ENCODE results near the gene OCIAD2.
"Not testable (repeated sequence)": the region's sequence is repeated elsewhere in the genome, so short reads cannot be mapped to it uniquely, and the experiment has no call there.

Gene OCIAD2, protein sequence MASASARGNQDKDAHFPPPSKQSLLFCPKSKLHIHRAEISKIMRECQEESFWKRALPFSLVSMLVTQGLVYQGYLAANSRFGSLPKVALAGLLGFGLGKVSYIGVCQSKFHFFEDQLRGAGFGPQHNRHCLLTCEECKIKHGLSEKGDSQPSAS

DNA sequence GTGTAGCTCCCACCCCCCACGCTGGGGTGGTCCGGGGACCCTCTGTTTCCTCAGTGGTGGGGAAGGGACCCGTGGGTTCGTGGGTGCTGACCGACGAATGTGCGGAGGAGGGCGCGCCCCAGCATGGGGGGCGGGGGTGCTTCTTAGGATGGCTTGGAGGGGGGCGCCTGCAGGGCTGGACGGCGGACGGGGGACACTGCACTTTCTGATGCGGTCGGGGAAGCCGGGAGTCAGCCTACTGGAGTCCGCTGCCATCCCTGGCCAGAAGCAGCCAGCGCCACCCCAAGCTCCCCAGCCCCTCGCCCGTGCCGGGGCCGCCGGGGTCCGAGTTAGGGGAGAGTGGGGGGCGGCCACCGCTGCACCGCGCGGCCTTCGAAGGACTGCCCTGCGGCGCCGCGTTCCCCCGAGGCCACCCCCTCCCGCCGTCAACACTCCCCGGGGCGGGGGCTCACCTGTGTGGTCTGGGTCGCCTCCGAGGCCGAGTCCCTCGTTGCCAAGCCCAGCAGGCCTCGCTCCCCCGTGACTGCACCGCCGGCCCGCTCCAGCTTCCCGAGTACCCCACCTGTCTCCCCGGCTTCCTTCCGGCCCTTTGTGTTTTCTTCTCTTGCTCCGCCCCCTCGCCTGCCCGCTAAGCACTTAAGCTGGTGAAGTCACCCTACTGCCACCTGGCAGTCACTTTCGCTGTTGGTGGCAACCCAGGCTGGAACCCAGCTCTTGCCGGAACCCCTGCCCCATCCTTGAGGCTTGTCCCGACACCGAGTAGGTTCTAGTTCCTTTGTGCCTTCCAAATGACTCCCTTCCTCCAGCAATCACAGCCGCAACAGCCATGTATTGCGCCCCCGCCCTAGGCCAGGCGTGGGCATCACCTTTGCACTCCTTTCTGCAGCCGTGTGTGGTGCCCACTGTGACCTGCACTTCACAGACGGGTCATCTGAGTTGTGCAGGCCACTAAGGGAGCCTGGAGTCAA lies at the start of gene OCIAD2:
Gene OCIAD2 (minus strand): TSS at position 569 of the 968 bp plus-strand sequence. CDS start 2,225 bp downstream, outside the sequence.
- DNase-seq: peak; percentile 77

DNA sequence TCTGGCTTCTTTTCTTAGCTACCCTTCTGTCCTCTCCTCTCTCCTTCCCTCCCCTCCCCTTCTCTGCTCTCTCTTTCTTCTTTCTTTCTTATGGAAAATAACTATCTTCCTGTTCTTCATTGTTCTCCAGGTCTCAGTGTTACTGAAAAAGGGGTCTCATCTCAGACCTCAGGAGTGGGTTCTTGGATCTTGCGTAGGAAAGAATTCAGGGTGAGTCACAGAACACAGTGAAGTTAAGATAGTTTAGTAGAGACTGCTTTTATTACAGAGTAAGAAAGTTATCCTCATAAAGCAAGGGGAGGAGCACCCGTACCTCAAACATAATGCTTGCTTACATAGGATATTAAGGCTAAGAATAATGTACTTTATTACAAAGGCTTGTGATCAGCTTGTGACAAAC lies 47.7 kb upstream of the OCIAD2 start:
- DNase-seq: no peak

DNA sequence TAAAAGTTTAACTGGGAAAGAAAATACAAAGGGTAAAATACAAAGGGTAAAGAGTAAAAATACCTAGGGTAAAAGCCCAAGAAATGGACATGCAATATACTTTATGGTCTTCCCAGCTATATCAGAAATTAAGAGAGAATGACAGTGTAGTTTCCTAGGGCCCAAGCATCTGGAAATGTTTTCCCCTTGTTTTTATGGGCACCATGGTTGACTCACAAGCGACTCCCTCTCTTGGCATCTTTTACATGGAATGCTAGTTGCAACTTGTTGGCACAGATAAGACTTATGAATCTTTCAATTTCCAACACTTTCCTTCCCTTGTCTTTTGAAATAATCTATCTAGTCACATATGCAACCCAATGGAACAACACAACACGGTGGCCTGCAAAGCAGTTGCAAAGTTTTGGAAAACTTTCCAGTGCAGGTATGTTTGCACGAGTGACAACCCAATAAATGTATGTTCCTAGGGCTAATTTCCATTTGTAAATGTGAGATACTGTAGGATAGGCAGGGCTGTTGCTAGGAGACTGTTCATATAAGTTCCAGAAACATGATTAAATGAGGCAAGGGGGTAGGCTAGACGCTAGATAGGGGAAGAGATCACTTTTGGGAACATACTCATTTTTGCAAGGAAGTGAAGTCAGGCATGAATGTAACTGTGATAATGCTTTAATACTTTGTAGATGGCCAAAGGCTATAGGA lies 43.1 kb upstream of the OCIAD2 start:
- no peak for DNase-seq

DNA sequence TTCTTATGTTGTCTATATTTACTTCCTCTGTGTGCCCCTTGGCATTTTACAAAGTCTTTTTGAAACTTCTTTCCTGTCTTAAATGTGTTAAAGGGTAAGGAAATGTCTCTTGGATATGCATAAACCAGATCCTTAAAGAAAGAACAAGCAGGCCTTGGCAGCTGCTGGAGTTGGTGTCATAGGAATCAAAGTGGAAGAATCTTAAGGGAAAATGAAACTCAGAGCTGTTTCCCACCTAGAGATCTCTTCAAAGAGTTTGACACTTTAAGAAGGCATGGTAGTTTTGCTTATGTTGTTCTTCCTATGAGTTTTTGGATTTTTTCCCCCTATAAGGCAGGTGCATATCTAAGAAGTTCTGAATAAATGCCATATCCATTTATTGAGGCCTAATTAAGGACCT lies 42.5 kb upstream of the OCIAD2 start:
- no peak for DNase-seq

DNA sequence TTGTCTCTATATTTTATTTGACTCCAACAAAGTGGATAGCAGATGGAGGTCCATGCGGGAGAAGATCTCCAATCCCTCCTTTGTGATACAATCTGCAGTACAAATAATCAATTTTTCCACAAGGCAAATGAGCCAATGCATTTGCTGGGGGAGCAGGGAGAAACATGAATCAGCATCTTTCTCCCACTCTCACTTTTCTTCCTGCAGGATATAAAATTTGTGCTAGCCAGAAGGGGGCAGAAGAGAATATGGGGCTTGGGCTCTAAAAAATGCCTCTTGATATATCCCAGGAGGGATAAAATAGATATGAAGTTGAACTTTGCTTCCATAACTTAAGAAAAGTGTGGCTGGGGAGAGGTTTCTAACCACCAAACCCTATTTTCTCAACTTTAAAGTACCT lies 41.2 kb upstream of the OCIAD2 start:
- DNase-seq: no peak

DNA sequence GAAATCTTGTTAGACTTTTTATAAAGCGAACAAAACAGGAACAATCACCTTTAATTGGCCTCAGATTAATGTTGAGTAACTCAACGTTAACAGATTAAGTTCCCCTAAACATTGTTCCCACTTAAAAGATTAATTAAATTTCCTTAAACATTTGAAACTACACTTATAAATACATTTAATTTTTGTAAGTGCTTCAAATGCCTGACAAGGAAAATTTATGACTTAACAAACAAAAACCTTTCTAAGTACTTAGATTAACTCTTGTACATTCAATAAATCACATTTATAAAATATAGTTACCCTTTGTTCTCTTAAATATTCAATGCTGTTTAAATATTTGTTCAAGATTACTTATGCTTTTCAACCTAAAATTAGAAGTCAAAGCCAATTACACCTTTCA lies 39.4 kb upstream of the OCIAD2 start:
- DNase-seq: no peak

DNA sequence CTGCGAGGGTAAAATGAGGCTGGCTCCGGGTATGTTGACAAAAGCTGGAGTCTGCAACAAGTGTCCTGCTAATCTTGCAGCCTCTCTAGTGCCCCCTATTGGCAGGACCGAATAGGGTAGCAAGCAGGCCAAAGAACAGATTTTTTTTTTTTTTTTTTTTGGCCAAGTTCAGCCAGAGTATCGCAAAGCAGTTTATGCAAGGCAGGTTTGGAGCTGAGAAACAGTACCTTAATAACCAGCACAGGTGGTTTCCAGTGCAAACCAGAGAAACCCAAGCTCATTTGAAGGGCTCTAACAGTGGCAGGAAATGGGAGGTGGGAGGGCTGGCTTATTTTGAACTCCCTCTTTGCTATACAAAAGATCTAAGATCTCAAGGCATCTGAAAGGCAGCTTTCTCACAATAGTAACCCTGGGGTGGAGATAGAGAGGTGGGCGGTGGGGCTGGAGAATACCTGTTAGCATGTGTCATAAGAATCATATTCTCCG lies 38.2 kb upstream of the OCIAD2 start:
- DNase-seq: peak; percentile 53

DNA sequence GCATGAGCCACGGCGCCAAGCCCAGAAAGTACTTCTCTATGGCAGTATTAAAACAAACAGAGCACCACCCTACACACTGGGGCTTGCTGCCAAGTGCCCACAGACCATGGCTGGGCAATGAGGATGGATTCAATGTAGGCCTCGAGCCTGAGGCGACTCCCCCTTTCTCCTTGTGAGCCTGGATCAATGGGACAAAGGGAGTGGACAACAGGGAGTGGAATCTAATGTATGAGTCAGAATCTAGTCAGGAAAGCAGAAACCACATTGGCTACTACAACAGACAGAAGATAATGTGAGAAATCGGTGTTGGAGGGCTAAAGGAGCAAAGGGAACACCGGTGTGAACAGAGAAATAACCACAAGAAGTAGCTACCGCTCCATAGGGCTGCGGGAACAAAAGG lies 37.7 kb upstream of the OCIAD2 start:
- DNase-seq: no peak

DNA sequence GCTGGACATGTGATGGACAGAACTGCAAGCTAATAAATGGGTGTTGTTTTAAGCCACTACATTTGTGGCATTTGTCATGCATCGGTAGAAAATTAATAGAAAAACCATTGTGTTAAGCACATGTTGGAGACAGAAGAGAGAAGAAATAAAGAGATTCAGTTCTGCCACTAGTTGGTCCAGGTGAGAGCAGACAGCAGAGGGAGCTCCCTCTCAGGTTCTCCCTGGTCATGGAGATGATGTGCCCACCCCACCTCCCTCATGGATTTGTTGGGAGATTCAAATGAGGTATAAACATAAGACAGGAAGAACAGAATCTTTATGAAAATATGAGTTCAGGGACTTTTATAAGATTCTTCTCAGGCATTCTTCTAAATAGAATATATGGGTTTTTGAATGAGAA lies 36.8 kb upstream of the OCIAD2 start:
- DNase-seq: no peak

DNA sequence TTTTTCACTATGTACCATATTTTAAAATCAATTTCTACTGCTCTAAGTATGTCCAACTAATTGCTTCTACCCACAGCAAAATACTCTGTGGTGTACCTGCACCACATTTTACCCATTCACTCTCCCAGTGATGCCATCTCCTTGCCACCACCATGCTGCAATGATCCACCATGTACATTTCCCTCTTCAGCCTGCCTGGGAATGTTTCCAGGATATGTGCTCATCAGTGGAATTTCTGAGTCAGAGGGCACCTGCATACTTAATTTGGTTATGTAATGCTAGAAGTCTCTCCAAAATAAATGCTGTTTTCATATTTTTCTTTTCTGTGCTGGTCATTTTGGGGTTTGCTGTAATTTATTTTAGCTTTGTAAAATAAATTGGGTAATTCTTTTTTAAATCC lies 33.2 kb upstream of the OCIAD2 start:
- no peak for DNase-seq

DNA sequence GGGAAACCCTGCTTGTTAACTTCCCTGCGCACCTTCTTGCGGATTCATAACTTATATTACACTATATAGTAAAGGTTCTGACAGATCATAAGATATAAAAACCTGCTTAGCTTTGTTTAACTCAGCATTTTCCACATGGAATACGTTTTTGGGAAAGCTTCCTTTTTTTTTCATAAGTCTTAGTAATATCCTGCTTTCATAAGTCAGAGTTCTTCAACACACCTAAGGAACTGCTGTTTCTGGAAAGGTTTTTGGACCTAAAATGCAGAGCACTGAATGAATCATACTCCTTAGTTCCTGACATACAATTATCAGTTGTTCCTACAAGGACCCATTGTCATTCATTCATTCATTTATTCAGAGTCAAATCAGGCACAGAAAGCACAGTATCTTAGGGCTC lies 32.3 kb upstream of the OCIAD2 start:
- no peak for DNase-seq

DNA sequence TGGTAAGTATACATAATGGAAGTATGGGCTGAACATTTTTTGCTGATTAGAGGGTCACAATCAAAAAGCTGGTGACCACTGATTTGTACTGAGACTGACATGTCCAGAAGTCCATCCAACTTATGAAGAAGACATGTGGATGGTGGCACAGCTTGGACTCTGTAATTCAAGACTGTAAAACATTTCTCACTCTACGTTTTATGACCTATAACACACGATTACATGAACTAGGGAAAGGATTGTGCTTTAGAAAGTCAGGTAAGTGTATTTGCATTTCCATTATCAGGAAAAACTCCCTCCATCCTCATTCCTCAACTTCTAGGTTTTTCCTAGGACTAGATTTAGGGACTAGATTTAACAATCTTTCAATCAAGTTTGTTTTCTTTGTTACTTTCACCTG lies 30.5 kb upstream of the OCIAD2 start:
- no peak for DNase-seq

DNA sequence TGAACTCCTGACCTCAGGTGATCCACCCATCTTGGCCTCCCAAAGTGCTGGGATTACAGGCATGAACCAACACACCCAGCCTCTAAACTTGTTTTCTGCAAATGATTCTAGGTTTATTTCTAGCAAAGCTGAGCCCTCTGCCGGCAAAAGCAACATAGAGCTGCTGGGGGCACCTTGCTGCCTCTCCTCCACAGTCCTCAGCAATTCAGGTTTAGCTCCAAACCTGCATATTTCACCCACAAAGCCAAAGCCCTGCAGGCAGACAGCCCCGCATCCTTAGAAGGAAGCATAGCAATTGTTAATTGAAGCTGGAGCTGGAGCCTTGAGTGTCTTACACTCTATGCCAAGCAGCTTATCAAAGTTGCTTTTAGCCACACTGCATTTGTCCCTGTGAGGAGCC lies 24.9 kb upstream of the OCIAD2 start:
- DNase-seq: no peak

DNA sequence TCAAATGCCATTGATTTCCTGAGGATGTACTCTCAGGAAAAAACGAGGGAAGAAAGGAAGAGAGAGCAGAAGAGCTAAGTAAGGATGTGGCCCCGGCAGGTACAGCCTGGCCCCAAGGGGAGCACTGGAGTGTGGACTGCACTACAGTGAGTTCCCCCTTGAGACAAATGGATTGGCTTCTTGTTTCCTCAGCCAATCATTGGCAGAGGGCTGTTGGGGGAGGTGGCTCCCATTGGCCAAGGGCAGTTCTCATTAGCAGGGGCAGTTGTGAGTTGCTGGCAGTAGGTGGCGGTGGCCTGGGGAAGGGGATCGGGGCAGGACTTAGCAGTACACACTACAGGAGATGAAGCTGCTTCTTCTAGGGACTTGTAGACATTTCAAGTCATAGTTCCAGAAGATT lies 24.1 kb upstream of the OCIAD2 start:
- no peak for DNase-seq

DNA sequence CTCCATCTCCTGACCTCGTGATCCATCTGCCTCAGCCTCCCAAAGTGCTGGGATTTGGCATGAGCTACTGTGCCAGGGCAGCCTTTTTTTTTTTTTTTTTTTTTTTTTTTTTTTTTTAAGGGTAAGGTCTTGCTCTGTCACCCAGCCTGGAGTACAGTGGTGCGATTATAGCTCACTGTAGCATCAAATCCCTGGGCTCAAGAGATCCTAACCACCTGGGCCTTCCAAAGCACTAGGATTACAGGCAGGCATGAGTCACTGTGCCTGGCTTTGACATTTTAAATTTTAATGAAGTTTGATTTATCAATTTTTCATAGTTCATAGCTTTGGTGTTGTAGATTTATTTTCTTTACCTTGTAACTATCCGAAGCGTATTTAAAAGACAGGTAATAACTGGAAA lies 17.8 kb upstream of the OCIAD2 start:
- DNase-seq: no peak

DNA sequence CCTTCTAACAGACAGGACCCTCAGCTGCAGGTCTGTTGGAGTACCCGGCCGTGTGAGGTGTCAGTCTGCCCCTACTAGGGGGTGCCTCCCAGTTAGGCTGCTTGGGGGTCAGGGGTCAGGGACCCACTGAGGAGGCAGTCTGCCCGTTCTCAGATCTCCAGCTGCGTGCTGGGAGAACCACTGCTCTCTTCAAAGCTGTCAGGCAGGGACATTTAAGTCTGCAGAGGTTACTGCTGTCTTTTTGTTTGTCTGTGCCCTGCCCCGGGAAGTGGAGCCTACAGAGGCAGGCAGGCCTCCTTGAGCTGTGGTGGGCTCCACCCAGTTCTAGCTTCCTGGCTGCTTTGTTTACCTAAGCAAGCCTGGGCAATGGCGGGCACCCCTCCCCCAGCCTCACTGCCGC lies 16.5 kb upstream of the OCIAD2 start:
- DNase-seq: not testable (repeated sequence)

DNA sequence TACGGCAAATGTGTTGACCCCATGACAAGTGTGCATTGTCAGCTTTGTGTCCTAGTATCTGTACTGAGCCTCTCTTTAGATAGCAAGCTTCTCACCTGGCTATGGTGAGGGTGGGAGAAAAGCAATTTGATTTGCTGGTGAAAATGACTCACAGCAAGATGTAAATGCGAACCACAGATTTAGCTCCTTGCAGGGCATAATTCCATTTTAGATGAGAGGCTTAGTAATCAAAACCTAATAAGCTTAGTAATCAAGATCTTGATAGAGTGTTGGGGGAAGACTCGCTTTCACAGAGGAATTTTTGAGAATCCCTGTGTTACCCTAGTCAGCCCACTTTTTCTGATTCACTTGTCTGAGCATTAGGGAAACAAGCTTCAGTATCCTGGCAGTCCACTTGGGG lies 7.7 kb upstream of the OCIAD2 start:
- DNase-seq: no peak

DNA sequence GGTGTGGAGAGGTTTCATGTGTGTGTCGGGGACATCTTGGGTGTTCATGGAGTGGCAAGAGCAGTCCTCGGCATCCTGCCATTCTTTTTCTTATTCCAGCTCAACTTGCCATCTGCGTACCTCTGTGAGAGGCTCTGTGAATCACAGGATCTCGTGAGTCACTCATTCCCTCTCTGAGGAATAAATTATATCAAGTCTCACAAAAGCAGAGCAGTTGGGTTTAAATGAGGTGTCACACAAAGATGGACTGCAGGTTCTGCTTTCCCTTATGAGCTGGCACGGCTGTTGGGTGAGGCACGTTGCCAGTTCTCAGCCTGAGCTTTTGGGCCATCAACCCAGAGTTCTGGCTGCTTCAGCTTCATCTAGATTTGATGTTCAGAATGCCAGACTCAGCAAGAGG lies 6.8 kb upstream of the OCIAD2 start:
- DNase-seq: no peak

DNA sequence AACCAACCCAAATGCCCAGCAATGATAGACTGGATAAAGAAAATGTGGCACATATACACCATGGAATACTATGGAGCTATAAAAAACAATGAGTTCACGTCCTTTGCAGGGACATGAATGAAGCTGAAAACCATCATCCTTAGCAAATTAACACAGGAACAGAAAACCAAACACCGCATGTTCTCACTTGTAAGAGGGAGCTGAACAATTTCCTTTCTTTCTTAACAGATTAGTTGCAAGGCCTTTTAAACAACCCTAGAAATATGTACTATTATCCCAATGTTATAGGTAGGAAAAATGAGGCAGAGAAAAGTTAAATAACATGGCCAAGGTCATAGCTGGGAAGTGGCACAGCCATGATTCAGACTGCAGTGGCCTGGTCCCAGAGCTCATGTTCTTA lies 5.8 kb upstream of the OCIAD2 start:
- no peak for DNase-seq

DNA sequence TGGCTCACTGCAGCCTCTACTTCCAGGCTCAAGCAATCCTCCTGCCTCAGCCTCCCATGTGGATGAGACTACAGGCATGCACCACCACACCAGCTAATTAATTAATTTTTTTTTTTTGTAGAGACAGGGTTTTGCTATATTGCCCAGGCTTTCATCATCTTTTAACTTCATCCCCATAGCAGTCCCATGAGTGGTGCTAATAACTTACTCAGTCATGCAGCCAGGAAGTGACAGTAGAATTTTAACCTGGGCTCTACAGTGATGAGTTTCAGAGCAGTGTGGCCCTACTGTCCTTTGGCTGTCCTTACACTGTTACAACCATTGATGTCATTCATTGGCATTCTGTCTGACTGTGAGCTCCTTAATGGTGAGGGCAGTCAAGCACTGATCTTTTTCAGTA lies 3.9 kb upstream of the OCIAD2 start:
- DNase-seq: no peak

DNA sequence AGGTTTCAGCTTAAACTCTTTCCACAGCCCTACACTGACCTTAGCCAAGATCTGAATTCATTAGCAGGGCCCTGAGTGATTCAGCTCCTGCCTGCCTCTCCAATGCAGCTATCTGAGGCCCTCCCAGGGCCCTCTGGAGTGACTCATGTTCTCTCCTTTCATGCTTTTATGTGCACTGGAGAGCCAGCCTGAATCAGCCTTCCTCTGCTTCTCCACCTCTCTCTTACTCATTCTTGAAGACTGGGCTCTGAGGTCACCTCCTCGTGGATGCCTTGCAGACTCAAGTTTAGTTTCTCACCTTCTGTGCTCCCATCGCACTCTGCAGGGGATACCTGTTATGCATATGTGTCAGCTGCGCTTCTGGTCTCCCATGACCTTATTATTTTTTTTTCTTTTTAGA lies 3.1 kb upstream of the OCIAD2 start:
- DNase-seq: peak; percentile 42

DNA sequence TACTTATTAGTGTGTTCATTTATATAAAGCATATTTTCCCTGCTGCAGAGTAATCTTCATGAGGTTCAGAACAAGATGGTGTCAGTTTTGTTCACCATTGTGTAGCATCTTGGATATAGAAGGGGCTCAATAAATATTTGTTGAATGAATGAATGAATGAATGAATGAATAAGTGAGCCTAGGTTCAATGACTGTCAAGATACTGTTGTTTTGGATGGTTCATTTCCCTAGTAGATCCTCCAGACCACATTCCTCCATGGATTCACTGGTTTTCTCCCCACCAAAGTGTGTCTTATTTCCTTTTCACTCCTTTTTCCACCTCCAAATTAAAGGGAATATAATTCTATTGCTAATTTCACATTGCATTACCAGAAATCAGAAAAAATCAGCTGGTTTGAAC lies 2.1 kb upstream of the OCIAD2 start:
- no peak for DNase-seq

DNA sequence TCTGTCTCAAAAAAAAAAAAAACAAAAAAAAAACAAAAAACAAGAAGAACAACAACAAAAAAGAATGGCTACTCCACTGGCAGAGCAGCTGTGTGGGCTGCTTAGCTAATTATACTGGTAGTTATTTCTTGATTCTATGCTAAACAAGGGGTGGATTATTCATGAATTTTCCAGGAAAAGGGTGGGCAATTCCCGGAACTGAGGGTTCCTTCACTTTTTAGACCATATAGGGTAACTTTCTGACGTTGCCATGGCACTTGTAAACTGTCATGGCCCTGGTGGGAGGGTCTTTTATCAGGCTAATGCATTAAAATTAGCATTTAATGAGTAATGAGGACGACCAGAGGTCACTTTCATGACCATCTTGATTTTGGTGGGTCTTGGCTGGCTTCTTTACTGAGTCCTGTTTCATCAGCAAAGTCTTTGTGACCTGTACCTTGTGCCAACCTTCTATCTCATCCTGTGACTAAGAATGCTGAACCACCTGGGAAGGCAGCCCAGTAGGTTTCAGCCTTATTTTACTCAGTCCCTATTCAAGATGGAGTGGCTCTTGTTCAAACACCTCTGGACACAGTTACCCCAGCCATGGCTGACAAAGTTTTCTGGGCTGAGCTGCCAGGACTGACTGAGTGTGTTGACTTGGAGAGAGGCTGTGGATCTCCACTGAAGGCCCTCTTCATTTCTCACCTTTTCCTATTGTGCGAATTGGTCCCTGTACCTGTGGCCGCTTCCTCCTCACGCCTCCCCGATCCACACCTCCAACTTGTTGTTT lies 1.3 kb upstream of the OCIAD2 start:
- no peak for DNase-seq
